ENCODE data around the gene KCNIP1.

DNA sequence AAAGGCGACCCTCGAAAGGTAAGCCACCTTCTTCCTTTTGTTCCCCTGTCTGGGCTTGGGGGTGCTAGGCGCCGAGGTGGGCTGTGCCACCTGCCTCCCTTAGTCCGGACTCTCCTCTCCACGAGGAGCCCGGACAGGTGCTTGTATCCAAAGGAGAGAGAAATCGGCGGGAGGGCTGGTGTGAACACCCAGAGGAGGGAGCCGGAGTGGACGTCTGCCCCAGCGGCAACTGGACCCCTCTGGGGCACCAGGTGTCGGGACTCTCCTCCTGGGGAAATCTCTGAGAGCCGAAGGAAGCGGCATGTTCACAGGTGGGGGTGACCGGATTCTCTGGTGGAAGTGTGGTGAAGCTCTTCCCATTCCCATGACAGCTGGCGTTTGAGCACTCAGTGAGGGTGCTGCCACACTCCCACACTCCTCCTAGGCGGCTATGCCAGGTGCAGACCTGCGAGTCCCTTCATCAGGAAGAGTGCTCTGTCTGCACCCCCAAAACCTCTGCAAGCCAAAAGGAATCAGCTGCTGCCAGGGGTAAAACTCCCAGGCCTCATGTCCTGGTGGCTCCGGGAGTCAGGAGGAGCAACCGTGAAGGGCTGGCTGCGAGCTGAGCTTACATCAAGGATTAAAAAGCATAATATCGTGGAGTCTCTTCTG, 921 bp downstream of the KCNIP1 start:
- TF ChIP-seq, protein P1, sequence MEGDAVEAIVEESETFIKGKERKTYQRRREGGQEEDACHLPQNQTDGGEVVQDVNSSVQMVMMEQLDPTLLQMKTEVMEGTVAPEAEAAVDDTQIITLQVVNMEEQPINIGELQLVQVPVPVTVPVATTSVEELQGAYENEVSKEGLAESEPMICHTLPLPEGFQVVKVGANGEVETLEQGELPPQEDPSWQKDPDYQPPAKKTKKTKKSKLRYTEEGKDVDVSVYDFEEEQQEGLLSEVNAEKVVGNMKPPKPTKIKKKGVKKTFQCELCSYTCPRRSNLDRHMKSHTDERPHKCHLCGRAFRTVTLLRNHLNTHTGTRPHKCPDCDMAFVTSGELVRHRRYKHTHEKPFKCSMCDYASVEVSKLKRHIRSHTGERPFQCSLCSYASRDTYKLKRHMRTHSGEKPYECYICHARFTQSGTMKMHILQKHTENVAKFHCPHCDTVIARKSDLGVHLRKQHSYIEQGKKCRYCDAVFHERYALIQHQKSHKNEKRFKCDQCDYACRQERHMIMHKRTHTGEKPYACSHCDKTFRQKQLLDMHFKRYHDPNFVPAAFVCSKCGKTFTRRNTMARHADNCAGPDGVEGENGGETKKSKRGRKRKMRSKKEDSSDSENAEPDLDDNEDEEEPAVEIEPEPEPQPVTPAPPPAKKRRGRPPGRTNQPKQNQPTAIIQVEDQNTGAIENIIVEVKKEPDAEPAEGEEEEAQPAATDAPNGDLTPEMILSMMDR (IDR thresholded peaks at IDR 0.05): no peak
- no peak for TF ChIP-seq POLR2A (IDR thresholded peaks at IDR 0.05)

All from transverse colon (tissue), 3 donors.